Left hindlimb (tissue), 1 donor: ENCODE measurements around the gene MICALL1.

Experiments used
- DNase-seq: peaks from one replicate; pipeline ENCODE4 v3.0.0-alpha.2; 2018

MICALL1 gene

DNA sequence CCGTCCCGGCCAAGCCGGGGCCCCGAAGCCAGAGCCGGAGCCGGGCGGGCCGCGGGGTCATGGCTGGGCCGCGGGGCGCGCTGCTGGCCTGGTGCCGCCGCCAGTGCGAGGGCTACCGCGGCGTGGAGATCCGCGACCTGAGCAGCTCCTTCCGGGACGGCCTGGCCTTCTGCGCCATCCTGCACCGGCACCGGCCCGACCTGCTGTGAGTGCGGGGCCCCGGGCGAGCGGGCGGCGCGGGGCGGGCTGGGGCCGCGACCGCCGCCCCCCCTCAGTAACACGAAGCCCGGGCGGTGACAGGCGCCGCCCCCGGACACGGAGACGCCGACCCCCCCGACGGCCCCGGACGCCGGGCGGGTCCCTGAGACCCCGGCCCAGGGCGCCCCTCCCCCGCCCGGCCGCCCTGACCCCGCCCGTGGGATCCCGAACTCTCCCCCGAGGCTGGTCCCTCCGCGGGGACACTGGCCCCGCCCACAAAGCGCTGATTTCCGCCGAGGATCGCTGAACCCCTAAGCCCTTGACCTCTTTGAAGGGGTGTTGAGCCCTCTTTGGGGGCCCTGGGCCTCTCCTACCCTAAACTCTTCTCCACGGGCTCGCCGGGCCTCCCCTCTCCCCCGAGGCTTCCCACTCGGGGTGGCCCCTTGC is 389 bp downstream of the MICALL1 start:
- no peak for DNase-seq

DNA sequence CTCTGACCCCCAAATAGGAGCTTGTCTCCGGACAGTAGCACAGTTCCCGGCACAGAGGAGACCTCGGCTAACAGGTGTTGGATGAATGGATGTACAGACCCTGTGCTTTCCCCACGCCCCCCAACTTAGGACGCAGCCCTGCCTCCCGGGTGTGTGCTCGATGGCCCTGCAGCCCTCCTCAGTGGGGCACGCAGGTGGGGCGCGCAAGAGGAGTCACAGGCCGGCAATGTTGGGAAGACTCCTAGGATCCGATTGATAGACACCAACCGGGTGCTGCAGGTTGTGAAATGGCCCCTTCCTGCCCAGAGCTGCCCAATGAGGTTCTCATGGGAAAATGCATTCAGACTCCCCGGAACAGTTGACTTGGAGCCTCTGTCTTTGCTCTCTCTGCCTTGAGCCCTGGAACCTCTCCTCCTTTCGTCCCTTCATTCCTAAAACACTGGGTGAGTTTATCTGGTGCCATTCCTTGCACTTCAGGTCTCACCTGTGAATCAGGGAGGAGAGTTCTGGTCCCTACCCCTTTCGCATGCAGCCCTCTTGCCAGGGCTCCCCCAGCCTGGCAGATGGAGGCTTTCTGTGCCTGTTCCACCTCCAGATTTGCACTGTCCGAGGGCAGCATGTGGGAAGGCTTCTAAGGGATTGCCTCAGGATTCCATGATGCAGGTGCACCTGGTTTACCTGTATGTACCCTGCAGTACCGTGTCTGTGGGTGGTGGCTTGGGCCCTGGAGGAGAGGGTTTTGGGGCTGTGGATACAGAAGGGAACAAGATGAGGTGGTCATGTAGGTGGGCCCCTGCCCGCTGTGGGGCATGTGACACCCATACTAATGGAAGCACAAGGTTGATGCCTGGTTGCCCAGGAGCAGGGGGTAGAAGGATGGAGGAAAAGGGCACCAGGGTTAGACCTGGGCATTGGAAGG is 1.2 kb downstream of the MICALL1 start:
- no peak for DNase-seq

- DNase-seq, result no peak
Measured at GRCh38 chr22:37909766-37910165, 3.7 kb downstream of the MICALL1 start.

GRCh38 chr22:37910890-37911672 is 5.0 kb downstream of the MICALL1 start:
- DNase-seq, result no peak

- DNase-seq, result no peak
Measured at GRCh38 chr22:37911697-37912096, 5.6 kb downstream of the MICALL1 start.

GRCh38 chr22:37912171-37912570 is 6.1 kb downstream of the MICALL1 start:
- no peak for DNase-seq

GRCh38 chr22:37913233-37913721 is 7.2 kb downstream of the MICALL1 start:
- DNase-seq, result no peak

DNA sequence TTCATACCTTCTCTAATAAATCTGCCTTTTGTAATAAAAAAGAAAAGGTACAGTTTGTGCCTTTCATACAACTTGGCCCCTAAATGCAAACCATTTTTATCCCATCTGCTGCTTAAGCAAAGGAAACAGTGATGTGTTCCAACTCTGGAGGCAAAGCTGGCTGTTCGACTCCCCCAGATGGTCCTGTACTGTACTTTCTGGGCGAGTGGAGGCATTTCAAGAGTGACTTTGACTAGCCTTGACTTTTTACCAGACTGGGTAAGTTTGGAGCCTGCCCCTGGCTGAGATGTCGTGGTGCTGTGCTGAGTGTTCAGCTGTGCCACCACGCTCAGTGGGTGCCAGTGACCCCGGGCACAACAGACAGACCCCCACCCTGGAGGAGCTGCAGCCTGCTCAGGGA is 10.2 kb downstream of the MICALL1 start:
- no peak for DNase-seq

- DNase-seq, result no peak
Measured at GRCh38 chr22:37917874-37918548, 11.9 kb downstream of the MICALL1 start.

DNA sequence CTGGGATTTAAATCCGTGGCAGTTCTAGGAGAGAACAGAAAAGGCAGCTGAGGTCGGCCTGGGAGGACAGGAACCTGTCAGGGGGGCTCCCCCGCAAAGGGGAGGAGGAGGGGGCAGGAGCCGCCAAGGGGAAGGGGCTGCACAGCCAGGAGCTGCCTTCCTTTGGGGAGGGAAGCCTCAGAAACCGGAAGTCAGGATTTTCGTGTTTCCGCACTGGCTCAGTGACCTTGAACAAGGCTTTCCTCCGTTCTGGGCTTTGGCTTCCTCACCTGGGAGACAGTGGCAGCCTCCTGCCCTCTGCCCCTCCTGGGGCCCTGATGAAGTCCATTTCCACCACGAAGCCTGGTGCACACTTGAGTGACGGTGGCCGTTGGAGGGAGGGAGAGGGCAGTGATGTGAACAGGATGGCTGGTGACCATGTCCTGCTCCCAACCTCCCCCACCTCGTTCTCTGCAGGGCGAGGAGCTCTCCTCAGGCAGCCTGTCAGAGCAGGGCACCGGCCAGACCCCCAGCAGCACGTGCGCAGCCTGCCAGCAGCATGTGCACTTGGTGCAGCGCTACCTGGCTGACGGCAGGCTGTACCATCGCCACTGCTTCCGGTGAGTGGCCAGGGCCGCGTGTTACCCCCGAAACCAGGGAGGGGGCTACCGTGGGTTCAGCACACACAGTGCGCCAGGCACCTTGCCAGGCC is 12.6 kb downstream of the MICALL1 start:
- no peak for DNase-seq

DNA sequence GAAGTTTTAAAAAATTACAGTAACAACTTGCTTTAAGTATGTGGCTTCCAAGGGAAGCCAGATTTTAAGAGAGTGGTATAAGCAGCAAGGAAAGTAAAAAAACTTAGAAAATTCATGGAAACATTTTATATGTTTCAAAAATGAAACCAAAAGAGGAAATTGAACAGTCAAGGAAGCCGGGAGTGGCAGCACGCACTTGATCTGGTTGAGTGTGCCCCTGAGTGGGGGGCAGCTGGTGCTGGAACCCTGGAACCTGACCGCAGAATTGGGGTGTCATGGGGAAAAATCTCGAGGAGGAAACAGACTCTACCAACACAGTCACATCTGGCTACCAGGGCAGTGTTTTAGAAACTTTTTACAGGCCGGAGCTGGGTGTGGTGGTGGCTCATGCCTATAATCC is 14.0 kb downstream of the MICALL1 start:
- DNase-seq, result no peak

- DNase-seq, result no peak
Measured at GRCh38 chr22:37922191-37922590, 16.1 kb downstream of the MICALL1 start.

GRCh38 chr22:37923927-37924326 is 17.8 kb downstream of the MICALL1 start:
- DNase-seq, result no peak

- DNase-seq, result no peak
Measured at GRCh38 chr22:37924386-37925065, 18.4 kb downstream of the MICALL1 start.

- DNase-seq, result no peak
Measured at GRCh38 chr22:37925330-37925729, 19.2 kb downstream of the MICALL1 start.

GRCh38 chr22:37925767-37926166 is 19.7 kb downstream of the MICALL1 start:
- no peak for DNase-seq

- no peak for DNase-seq
Measured at GRCh38 chr22:37926358-37926757, 20.3 kb downstream of the MICALL1 start.

DNA sequence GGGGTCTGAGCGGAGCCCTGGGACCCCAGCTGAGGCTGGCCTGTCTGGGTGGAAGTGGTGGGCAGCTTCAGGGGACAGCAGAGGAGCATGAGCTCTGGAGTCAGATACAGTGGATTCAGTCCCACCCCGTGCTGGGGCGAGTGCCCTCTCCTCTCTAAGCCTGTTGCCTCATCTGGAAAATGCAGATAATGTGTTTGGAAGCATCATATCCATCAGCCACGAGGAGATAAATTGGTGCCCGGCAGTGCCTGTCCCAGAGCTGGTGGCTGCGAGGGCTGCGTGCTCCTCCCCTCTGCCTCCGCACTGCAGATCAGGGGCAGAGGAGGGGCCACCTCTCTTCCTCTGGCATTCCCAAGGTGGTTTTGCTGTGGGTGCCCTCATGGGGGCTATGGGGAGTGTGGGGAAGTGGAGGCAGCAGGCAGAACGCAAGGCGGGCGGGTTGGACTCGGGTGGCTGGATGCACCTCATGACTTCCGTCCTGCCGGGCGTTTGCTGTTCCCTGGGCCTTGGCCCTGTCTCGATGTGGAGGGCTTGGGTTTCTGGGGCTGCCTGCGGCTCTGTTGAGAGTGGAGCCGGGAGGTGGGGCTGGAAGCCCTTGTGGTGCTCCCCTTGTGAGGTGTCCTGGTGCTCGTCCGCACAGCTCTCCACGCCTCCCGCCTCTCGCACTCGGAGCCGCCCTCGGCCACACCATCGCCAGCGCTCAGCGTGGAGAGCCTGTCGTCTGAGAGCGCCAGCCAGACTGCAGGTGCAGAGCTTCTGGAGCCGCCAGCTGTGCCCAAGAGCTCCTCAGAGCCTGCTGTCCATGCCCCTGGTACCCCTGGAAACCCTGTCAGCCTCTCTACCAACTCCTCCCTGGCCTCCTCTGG is 20.9 kb downstream of the MICALL1 start:
- DNase-seq, result no peak

DNA sequence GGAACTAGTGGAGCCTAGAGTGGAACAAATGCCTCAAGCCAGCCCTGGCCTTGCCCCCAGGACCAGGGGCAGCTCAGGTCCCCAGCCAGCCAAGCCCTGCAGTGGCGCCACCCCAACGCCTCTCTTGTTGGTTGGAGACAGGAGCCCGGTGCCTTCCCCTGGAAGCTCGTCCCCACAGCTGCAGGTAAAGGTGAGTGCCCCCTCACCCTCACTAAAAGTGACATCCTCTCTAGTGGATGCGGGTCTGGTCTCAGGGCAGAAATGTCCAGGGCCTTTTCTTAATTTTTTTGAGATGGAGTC is 21.5 kb downstream of the MICALL1 start:
- DNase-seq, result no peak

DNA sequence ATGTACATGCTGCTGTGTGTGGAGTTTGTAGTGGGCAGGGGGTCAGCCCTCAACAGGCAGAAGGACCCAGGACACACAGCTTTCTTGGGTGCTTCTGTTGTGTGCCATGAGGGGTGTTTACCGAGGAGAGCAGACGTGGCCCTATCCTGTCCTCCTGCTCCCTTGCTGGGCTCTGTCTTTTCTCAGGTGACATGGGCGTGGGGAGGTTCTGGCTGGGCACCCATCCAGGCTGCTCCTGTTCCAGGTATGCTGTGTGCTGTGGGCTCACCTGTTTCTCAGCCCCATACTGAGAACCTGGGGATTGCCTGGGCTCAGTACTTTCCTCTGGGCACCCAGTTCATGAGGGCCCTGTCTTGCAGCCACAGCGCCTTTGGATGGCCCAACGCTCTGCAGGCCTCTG is 23.3 kb downstream of the MICALL1 start:
- no peak for DNase-seq
